Immature natural killer cell (primary cell): ENCODE results near the gene ARIH1. TPM values are rescaled to one million over a fixed set of nuclear protein-coding genes. Genes with fewer than 3 reads are reported as not detected.
"Not testable (repeated sequence)": the region's sequence is repeated elsewhere in the genome, so short reads cannot be mapped to it uniquely, and the experiment has no call there.

Source experiments
- DNase-seq, 3 donors: peaks; one replicate each; pipeline ENCODE4 v3.0.0; 2022; ENCODE audit warnings: mixed read lengths in 1 of 3
- H3K27ac Mint-ChIP-seq, 6 donors: one replicate each; pipeline ENCODE4 v1.8.0; 2020; ENCODE audit warnings: mixed read lengths in 6 of 6, mild to moderate bottlenecking in 5 of 6, inconsistent platforms in 4 of 6, moderate library complexity in 3 of 6
- H3K27me3 Mint-ChIP-seq, 3 donors: one replicate each; pipeline ENCODE4 v1.8.0; 2020 to 2021; ENCODE audit warnings: low read depth in 3 of 3, mild to moderate bottlenecking in 3 of 3, mixed read lengths in 3 of 3, moderate library complexity in 3 of 3, inconsistent platforms in 1 of 3
- H3K36me3 Mint-ChIP-seq, 3 donors: one replicate each; pipeline ENCODE4 v1.8.0; 2020; ENCODE audit warnings: mixed read lengths in 3 of 3, inconsistent platforms in 2 of 3, mild to moderate bottlenecking in 2 of 3
- H3K4me1 Mint-ChIP-seq, 2 donors: one replicate each; pipeline ENCODE4 v1.8.0; 2020; ENCODE audit warnings: inconsistent platforms in 2 of 2, mild to moderate bottlenecking in 2 of 2, mixed read lengths in 2 of 2, moderate library complexity in 1 of 2
- H3K4me3 Mint-ChIP-seq, 5 donors: one replicate each; pipeline ENCODE4 v1.8.0; 2020; ENCODE audit warnings: mild to moderate bottlenecking in 5 of 5, mixed read lengths in 5 of 5, inconsistent platforms in 3 of 5, moderate library complexity in 3 of 5
- H3K9me3 Mint-ChIP-seq, 6 donors: one replicate each; pipeline ENCODE4 v1.8.0; 2020; ENCODE audit warnings: mild to moderate bottlenecking in 6 of 6, mixed read lengths in 6 of 6, inconsistent platforms in 4 of 6, moderate library complexity in 3 of 6
- polyA plus RNA-seq, 3 donors: library from polyadenylated mRNA; unstranded; fragments of 300-500 nt; fragmentation: Illumina TruSeq; gene quantifications; one replicate each; pipeline ENCODE4 v1.2.3, GENCODE V29; 2021

ARIH1 gene
- polyA plus RNA-seq, 3 donors from 2014 or later = 5.8 to 24.3 (median 8.0) TPM

- DNase-seq, H3K27ac Mint-ChIP-seq, H3K4me1 Mint-ChIP-seq, H3K36me3 Mint-ChIP-seq, H3K9me3 Mint-ChIP-seq, H3K4me3 Mint-ChIP-seq, H3K27me3 Mint-ChIP-seq: not testable (repeated sequence)
These were observed 168.1 kb downstream of the ARIH1 start for GRCh38 chr15:72642271-72642670.

GRCh38 chr15:72648631-72649253 lies 174.6 kb downstream of the ARIH1 start:
- H3K4me3 Mint-ChIP-seq, H3K4me1 Mint-ChIP-seq, H3K27ac Mint-ChIP-seq, H3K36me3 Mint-ChIP-seq, DNase-seq, H3K27me3 Mint-ChIP-seq, H3K9me3 Mint-ChIP-seq: not testable (repeated sequence)

Other genes starting within 250 kb of the ARIH1 start
- 100 to 1,000 TPM; 181 to 233 (median 224) TPM for gene PKM, start 243.1 kb upstream of the ARIH1 start, polyA plus RNA-seq
- 10 to 100 TPM; 11.0 to 26.8 (median 19.1) TPM for gene PARP6, start 201.8 kb upstream of the ARIH1 start, polyA plus RNA-seq
- under 1 TPM in 1 of 3 donors, not detected in 2; 0.13 TPM for gene CELF6, start 154.2 kb upstream of the ARIH1 start, polyA plus RNA-seq
- gene HEXA, start 98.3 kb upstream of the ARIH1 start, polyA plus RNA-seq = 100 to 1,000 TPM; 172 to 251 (median 195) TPM
- not detected for gene TMEM202, start 76.0 kb upstream of the ARIH1 start, polyA plus RNA-seq
- gene GOLGA6B, start 180.4 kb downstream of the ARIH1 start, polyA plus RNA-seq = not detected
- not detected for gene HIGD2B, start 211.9 kb downstream of the ARIH1 start, polyA plus RNA-seq
- gene BBS4, start 211.9 kb downstream of the ARIH1 start, polyA plus RNA-seq = 10 to 100 TPM; 18.9 to 23.6 (median 20.2) TPM